GM23338 (cell line): Measurements from ENCODE around the gene NPS. TPM values are rescaled to one million over a fixed set of nuclear protein-coding genes. Genes with fewer than 3 reads are reported as not detected.

Experiments
- ATAC-seq: fragments of 200-7000 bp; cut with Tn5 transposase; 3 replicates; pipeline ENCODE4 v1.9.1; 2020
- DNase-seq: peaks from one replicate; pipeline ENCODE4 v3.0.0-alpha.2; 2015; ENCODE audit warnings: low spot score
- H2AFZ ChIP-seq: fragments of 200-600 bp; sonication (generic); 2 replicates; pipeline ENCODE4 v1.8.0; 2016; ENCODE audit warnings: antibody characterized with exemption, mild to moderate bottlenecking, moderate library complexity
- H3F3A ChIP-seq: fragments of 200-600 bp; sonication (generic); replicated peaks from 2 replicates; pipeline ENCODE4 v1.8.0; 2017; ENCODE audit warnings: antibody characterized with exemption, mixed run types, low read depth
- H3K27ac ChIP-seq: fragments of 200-600 bp; sonication (generic); 2 replicates; pipeline ENCODE4 v1.6.1; 2016; ENCODE audit warnings: low read depth
- H3K27me3 ChIP-seq: fragments of 200-600 bp; sonication (generic); 2 replicates; pipeline ENCODE4 v1.8.0; 2016; ENCODE audit warnings: mild to moderate bottlenecking, mixed run types, moderate library complexity; ENCODE audit not compliant: insufficient read depth
- H3K36me3 ChIP-seq: fragments of 200-600 bp; sonication (generic); 2 replicates; pipeline ENCODE4 v1.8.0; 2016; ENCODE audit warnings: mild to moderate bottlenecking; ENCODE audit not compliant: insufficient read depth
- H3K4me1 ChIP-seq: fragments of 200-600 bp; sonication (generic); 2 replicates; pipeline ENCODE4 v1.8.0; 2016; ENCODE audit warnings: mild to moderate bottlenecking, moderate library complexity; ENCODE audit not compliant: insufficient read depth
- H3K4me2 ChIP-seq: fragments of 200-600 bp; sonication (generic); 2 replicates; pipeline ENCODE4 v1.7.1; 2017; ENCODE audit warnings: mixed run types
- H3K4me3 ChIP-seq: fragments of 200-600 bp; sonication (generic); 2 replicates; pipeline ENCODE4 v1.6.1; 2016; ENCODE audit warnings: mixed run types
- H3K79me2 ChIP-seq: fragments of 200-600 bp; sonication (generic); replicated peaks from 2 replicates; pipeline ENCODE4 v1.8.0; 2017; ENCODE audit warnings: mild to moderate bottlenecking; ENCODE audit not compliant: insufficient read depth
- H3K9me2 ChIP-seq: fragments of 200-600 bp; sonication (generic); 2 replicates; pipeline ENCODE4 v1.8.0; 2017; ENCODE audit not compliant: insufficient read depth
- H4K20me1 ChIP-seq: fragments of 200-600 bp; sonication (generic); replicated peaks from 2 replicates; pipeline ENCODE4 v1.8.0; 2017; ENCODE audit warnings: mild to moderate bottlenecking; ENCODE audit not compliant: insufficient read depth
- H3K27ac Mint-ChIP-seq: 2 replicates; pipeline ENCODE4 v1.8.0; 2020; ENCODE audit warnings: inconsistent platforms, mild to moderate bottlenecking, moderate library complexity, mixed read lengths
- H3K27me3 Mint-ChIP-seq: 3 replicates; pipeline ENCODE4 v1.8.0; 2022; ENCODE audit warnings: low read depth, mild to moderate bottlenecking, moderate library complexity, mixed read lengths, inconsistent platforms; ENCODE audit not compliant: insufficient read depth, poor library complexity
- H3K36me3 Mint-ChIP-seq: 3 replicates; pipeline ENCODE4 v1.8.0; 2021; ENCODE audit warnings: low read depth, mild to moderate bottlenecking, inconsistent platforms, moderate library complexity, mixed read lengths
- H3K4me1 Mint-ChIP-seq: 3 replicates; pipeline ENCODE4 v1.8.0; 2020; ENCODE audit warnings: mild to moderate bottlenecking, inconsistent platforms, mixed read lengths
- H3K4me3 Mint-ChIP-seq: 3 replicates; pipeline ENCODE4 v1.8.0; 2021; ENCODE audit warnings: moderate library complexity, mild to moderate bottlenecking, inconsistent platforms, mixed read lengths
- H3K9me3 Mint-ChIP-seq: 3 replicates; pipeline ENCODE4 v1.8.0; 2020; ENCODE audit warnings: moderate library complexity, mild to moderate bottlenecking, inconsistent platforms, mixed read lengths
- CREB1 ChIP-seq: fragments of 250-450 bp; sonication (Bioruptor Pico); IDR thresholded peaks from 2 replicates; pipeline ENCODE4 v1.5.0; 2020; ENCODE audit warnings: low read depth, mild to moderate bottlenecking, moderate library complexity
- EZH2 ChIP-seq: fragments of 200-600 bp; sonication (generic); IDR thresholded peaks from one replicate; pipeline ENCODE4 v1.8.0; 2017; ENCODE audit warnings: antibody characterized with exemption, mild to moderate bottlenecking, low read depth; ENCODE audit not compliant: unreplicated experiment
- EZH2phosphoT487 ChIP-seq: fragments of 200-600 bp; sonication (generic); IDR thresholded peaks from one replicate; pipeline ENCODE4 v1.8.1; 2018; ENCODE audit warnings: antibody characterized with exemption; ENCODE audit not compliant: unreplicated experiment
- JUNB ChIP-seq: IDR thresholded peaks from one replicate; pipeline ENCODE4 v1.6.1; 2016; ENCODE audit warnings: antibody characterized with exemption; ENCODE audit not compliant: unreplicated experiment
- NANOG ChIP-seq: IDR thresholded peaks from 2 replicates; pipeline ENCODE4 v1.6.1; 2016; ENCODE audit warnings: antibody characterized with exemption, borderline replicate concordance
- POLR2AphosphoS5 ChIP-seq: IDR thresholded peaks from 2 replicates; pipeline ENCODE4 v1.6.1; 2016; ENCODE audit warnings: antibody characterized with exemption, low read depth
- STAT1 ChIP-seq: IDR thresholded peaks from one replicate; pipeline ENCODE4 v1.6.1; 2016; ENCODE audit warnings: antibody characterized with exemption; ENCODE audit not compliant: unreplicated experiment
- ZNF114 ChIP-seq: fragments of 250-450 bp; sonication (Bioruptor Pico); IDR thresholded peaks from 2 replicates; pipeline ENCODE4 v1.5.0; 2020; ENCODE audit warnings: mild to moderate bottlenecking, moderate library complexity
- ZNF331 ChIP-seq: fragments of 250-450 bp; sonication (Bioruptor Pico); IDR thresholded peaks from 2 replicates; pipeline ENCODE4 v1.5.0; 2020; ENCODE audit warnings: low read depth, mild to moderate bottlenecking, moderate library complexity
- polyA plus RNA-seq: library from polyadenylated mRNA; unstranded; fragments of >200 nt; fragmentation: Nextera tagmentation; extraction: Ambion mirVana; gene quantifications from 2 replicates; pipeline ENCODE4 v1.2.1, GENCODE V29; 2016
- total RNA-seq: library from RNA; depleted of rRNA; stranded (reverse); fragments of >200 nt; shearing (Covaris generic); gene quantifications from 2 replicates; pipeline ENCODE4 v1.2.3, GENCODE V29; 2014
- TF ChIP-seq, protein P1 (sequence below): IDR thresholded peaks from 2 replicates; pipeline ENCODE4 v1.6.1; 2016; ENCODE audit warnings: antibody characterized with exemption
- TF ChIP-seq, protein P2 (sequence below): fragments of 250-450 bp; sonication (Bioruptor Pico); IDR thresholded peaks from 2 replicates; pipeline ENCODE4 v1.5.0; 2020; ENCODE audit warnings: mild to moderate bottlenecking, moderate library complexity
- TF ChIP-seq, protein P3 (sequence below): IDR thresholded peaks from one replicate; pipeline ENCODE4 v1.6.1; 2018; ENCODE audit warnings: antibody characterized with exemption; ENCODE audit not compliant: unreplicated experiment
- TF ChIP-seq, protein P4 (sequence below), 2 experiments: fragments of 200-600 bp in 1 of 2; sonication (generic) in 1 of 2; conservative IDR thresholded peaks; 2 replicates each; pipeline versions ENCODE4 v1.5.1 to v1.6.1; 2016 to 2017; ENCODE audit warnings: antibody characterized with exemption in 2 of 2, low read depth in 2 of 2, mild to moderate bottlenecking in 2 of 2, moderate library complexity in 1 of 2

NPS gene
- total and polyA plus RNA-seq, 2 experiments from 2014 or later: not detected

DNA sequence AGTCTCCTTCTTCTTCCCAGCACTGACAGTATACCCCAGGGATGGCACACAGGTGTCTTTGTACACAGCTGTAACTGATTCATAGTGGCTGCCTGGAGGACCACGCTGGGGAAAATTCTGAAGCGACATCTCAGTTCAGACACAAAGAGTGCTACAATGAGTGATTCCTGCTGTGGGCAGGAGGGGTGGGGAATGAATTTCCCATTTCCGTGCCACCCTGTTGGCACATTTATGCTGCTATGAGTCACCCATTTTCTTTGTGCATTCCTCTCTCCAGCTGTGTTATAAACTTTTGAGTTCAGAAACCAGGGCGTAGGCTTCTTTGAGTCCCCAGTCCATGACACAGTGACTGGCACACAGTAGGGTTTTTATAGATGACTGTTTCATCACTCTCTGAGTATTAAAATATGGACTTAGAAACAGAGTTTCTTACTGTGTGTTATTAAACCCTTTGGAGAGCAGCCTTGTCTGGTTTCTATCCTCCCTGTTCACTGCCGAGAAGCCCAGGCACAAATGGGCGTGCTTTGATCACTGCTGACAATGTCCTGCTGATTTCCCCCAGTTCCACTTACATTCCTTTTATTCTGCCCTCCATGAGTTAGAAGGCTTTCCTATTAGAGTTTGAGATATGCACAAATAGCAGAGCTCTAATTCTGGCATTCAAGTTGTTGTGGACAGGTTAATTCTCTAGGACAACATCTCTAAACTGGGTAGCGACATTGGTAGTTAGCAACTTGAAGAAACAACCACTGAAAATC, 24.0 kb upstream of the NPS start:
- TF ChIP-seq STAT1: no peak
- no peak for TF ChIP-seq NANOG
- TF ChIP-seq ZNF331: no peak
- TF ChIP-seq CREB1 (CRISPR knock-in tag): no peak
- TF ChIP-seq JUNB: no peak
- no peak for TF ChIP-seq ZNF114 (CRISPR knock-in tag)
- TF ChIP-seq, protein P1, sequence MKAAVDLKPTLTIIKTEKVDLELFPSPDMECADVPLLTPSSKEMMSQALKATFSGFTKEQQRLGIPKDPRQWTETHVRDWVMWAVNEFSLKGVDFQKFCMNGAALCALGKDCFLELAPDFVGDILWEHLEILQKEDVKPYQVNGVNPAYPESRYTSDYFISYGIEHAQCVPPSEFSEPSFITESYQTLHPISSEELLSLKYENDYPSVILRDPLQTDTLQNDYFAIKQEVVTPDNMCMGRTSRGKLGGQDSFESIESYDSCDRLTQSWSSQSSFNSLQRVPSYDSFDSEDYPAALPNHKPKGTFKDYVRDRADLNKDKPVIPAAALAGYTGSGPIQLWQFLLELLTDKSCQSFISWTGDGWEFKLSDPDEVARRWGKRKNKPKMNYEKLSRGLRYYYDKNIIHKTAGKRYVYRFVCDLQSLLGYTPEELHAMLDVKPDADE: no peak
- TF ChIP-seq POLR2AphosphoS5: no peak
- no peak for TF ChIP-seq EZH2
- TF ChIP-seq, protein P2, sequence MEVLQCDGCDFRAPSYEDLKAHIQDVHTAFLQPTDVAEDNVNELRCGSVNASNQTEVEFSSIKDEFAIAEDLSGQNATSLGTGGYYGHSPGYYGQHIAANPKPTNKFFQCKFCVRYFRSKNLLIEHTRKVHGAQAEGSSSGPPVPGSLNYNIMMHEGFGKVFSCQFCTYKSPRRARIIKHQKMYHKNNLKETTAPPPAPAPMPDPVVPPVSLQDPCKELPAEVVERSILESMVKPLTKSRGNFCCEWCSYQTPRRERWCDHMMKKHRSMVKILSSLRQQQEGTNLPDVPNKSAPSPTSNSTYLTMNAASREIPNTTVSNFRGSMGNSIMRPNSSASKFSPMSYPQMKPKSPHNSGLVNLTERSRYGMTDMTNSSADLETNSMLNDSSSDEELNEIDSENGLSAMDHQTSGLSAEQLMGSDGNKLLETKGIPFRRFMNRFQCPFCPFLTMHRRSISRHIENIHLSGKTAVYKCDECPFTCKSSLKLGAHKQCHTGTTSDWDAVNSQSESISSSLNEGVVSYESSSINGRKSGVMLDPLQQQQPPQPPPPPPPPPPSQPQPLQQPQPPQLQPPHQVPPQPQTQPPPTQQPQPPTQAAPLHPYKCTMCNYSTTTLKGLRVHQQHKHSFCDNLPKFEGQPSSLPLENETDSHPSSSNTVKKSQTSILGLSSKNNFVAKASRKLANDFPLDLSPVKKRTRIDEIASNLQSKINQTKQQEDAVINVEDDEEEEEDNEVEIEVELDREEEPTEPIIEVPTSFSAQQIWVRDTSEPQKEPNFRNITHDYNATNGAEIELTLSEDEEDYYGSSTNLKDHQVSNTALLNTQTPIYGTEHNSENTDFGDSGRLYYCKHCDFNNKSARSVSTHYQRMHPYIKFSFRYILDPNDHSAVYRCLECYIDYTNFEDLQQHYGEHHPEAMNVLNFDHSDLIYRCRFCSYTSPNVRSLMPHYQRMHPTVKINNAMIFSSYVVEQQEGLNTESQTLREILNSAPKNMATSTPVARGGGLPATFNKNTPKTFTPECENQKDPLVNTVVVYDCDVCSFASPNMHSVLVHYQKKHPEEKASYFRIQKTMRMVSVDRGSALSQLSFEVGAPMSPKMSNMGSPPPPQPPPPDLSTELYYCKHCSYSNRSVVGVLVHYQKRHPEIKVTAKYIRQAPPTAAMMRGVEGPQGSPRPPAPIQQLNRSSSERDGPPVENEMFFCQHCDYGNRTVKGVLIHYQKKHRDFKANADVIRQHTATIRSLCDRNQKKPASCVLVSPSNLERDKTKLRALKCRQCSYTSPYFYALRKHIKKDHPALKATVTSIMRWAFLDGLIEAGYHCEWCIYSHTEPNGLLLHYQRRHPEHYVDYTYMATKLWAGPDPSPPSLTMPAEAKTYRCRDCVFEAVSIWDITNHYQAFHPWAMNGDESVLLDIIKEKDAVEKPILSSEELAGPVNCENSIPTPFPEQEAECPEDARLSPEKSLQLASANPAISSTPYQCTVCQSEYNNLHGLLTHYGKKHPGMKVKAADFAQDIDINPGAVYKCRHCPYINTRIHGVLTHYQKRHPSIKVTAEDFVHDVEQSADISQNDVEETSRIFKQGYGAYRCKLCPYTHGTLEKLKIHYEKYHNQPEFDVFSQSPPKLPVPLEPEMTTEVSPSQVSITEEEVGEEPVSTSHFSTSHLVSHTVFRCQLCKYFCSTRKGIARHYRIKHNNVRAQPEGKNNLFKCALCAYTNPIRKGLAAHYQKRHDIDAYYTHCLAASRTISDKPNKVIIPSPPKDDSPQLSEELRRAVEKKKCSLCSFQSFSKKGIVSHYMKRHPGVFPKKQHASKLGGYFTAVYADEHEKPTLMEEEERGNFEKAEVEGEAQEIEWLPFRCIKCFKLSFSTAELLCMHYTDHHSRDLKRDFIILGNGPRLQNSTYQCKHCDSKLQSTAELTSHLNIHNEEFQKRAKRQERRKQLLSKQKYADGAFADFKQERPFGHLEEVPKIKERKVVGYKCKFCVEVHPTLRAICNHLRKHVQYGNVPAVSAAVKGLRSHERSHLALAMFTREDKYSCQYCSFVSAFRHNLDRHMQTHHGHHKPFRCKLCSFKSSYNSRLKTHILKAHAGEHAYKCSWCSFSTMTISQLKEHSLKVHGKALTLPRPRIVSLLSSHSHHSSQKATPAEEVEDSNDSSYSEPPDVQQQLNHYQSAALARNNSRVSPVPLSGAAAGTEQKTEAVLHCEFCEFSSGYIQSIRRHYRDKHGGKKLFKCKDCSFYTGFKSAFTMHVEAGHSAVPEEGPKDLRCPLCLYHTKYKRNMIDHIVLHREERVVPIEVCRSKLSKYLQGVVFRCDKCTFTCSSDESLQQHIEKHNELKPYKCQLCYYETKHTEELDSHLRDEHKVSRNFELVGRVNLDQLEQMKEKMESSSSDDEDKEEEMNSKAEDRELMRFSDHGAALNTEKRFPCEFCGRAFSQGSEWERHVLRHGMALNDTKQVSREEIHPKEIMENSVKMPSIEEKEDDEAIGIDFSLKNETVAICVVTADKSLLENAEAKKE (CRISPR knock-in tag): no peak
- TF ChIP-seq, protein P3, sequence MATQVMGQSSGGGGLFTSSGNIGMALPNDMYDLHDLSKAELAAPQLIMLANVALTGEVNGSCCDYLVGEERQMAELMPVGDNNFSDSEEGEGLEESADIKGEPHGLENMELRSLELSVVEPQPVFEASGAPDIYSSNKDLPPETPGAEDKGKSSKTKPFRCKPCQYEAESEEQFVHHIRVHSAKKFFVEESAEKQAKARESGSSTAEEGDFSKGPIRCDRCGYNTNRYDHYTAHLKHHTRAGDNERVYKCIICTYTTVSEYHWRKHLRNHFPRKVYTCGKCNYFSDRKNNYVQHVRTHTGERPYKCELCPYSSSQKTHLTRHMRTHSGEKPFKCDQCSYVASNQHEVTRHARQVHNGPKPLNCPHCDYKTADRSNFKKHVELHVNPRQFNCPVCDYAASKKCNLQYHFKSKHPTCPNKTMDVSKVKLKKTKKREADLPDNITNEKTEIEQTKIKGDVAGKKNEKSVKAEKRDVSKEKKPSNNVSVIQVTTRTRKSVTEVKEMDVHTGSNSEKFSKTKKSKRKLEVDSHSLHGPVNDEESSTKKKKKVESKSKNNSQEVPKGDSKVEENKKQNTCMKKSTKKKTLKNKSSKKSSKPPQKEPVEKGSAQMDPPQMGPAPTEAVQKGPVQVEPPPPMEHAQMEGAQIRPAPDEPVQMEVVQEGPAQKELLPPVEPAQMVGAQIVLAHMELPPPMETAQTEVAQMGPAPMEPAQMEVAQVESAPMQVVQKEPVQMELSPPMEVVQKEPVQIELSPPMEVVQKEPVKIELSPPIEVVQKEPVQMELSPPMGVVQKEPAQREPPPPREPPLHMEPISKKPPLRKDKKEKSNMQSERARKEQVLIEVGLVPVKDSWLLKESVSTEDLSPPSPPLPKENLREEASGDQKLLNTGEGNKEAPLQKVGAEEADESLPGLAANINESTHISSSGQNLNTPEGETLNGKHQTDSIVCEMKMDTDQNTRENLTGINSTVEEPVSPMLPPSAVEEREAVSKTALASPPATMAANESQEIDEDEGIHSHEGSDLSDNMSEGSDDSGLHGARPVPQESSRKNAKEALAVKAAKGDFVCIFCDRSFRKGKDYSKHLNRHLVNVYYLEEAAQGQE: no peak
- no peak for TF ChIP-seq EZH2phosphoT487
- TF ChIP-seq, protein P4, sequence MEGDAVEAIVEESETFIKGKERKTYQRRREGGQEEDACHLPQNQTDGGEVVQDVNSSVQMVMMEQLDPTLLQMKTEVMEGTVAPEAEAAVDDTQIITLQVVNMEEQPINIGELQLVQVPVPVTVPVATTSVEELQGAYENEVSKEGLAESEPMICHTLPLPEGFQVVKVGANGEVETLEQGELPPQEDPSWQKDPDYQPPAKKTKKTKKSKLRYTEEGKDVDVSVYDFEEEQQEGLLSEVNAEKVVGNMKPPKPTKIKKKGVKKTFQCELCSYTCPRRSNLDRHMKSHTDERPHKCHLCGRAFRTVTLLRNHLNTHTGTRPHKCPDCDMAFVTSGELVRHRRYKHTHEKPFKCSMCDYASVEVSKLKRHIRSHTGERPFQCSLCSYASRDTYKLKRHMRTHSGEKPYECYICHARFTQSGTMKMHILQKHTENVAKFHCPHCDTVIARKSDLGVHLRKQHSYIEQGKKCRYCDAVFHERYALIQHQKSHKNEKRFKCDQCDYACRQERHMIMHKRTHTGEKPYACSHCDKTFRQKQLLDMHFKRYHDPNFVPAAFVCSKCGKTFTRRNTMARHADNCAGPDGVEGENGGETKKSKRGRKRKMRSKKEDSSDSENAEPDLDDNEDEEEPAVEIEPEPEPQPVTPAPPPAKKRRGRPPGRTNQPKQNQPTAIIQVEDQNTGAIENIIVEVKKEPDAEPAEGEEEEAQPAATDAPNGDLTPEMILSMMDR (conservative IDR thresholded peaks at IDR 0.05; ENCODE audit: low read depth in 2 of 2): no peak
- peaks cover 16% of the 10 kb centered on the region for H3K4me1 Mint-ChIP-seq
- ATAC-seq (no peak), DNase-seq (no peak)
- Histone ChIP-seq H3K27ac (no peak overlapping the region), H3K4me3 (no peak overlapping the region), H3K4me1 (peaks cover 6% of the 10 kb centered on the region; the same call in 1 of the 2 replicates), H2AFZ (no peak overlapping the region), H4K20me1 (no peaks in the 10 kb centered on the region), H3F3A (no peaks in the 10 kb centered on the region), H3K79me2 (no peaks in the 10 kb centered on the region), H3K4me2 (no peak overlapping the region), H3K36me3 (no peaks in the 10 kb centered on the region), H3K27me3 (no peaks in the 10 kb centered on the region), H3K9me2 (peaks cover 2% of the 10 kb centered on the region; the same call in 1 of the 2 replicates)
- no peak overlapping the region for H3K27ac Mint-ChIP-seq
- no peak overlapping the region for H3K4me3 Mint-ChIP-seq
- no peaks in the 10 kb centered on the region for H3K36me3 Mint-ChIP-seq
- no peaks in the 10 kb centered on the region; the same call in 2 of the 3 replicates for H3K9me3 Mint-ChIP-seq
- peaks cover 2% of the 10 kb centered on the region for H3K27me3 Mint-ChIP-seq
